ENCODE data around the gene BCR. TPM values are rescaled to one million over a fixed set of nuclear protein-coding genes. Genes with fewer than 3 reads are reported as not detected.

BCR gene
- total and polyA plus RNA-seq, 2 of the 8 experiments (the other 6 are each of a cell fraction or from before 2014, with no cell fraction given), result 66.7 to 130 TPM

GRCh38 chr22:23223569-23224317 is 43.4 kb downstream of the BCR start:
- ChIA-PET POLR2A (ENCODE audit: partially characterized antibody) (interaction anchor here (0.7 to 3.5 kb wide), 3 partner anchors 9 to 13 kb away, joined by 3 to 10 read pairs (median 4); no protein-coding TSS in a partner anchor), CTCF (ENCODE audit: partially characterized antibody) (interaction anchor here (1.6 kb wide), 1 partner anchor 49 kb away, joined by 4 read pairs; no protein-coding TSS in a partner anchor)
- Histone ChIP-seq H3K14ac (ENCODE audit: insufficient read length) (no peak overlapping the region), H4K20me1 (replicated peaks in 1 of 2; ENCODE audit: control insufficient read depth in 1 of 2, insufficient read depth in 2 of 2, low read length in 2 of 2) (peaks cover 38 to 40% of the 10 kb centered on the region in 2 experiments), H4K91ac (replicated peaks; ENCODE audit: insufficient read length, low read length) (no peak overlapping the region), H3K79me1 (ENCODE audit: low read depth, low read length) (peaks cover 38% of the 10 kb centered on the region), H3K27ac (ENCODE audit: low read depth, low read length) (no peak overlapping the region), H3K9me3 (ENCODE audit: insufficient read depth in 2 of 2, low read depth in 1 of 2, low read length in 1 of 2) (peaks cover 0 to 11% of the 10 kb centered on the region in 2 experiments; a peak in 1 of 4 replicates), H3K27me3 (replicated peaks in 1 of 4; ENCODE audit: control insufficient read depth in 3 of 4, extremely low read depth in 1 of 4, insufficient read depth in 3 of 4, low read length in 3 of 4) (no peaks in the 10 kb centered on the region), H3K36me3 (ENCODE audit: control insufficient read depth in 2 of 4, insufficient read depth in 4 of 4, low read length in 3 of 4) (no peaks in the 10 kb centered on the region), H2AFZ (ENCODE audit: low read length) (no peak overlapping the region), H3K23me2 (ENCODE audit: low read depth, low read length) (no peaks in the 10 kb centered on the region), H3K4me2 (ENCODE audit: insufficient read depth in 1 of 2, low read depth in 2 of 2, low read length in 2 of 2) (no peak overlapping the region), H3K23ac (ENCODE audit: insufficient read length) (no peak overlapping the region), H2AK5ac (ENCODE audit: low read depth, low read length) (0 out of 2 replicates have a peak overlapping the region, but pooled peaks have one; percentile 69), H2BK120ac (replicated peaks; ENCODE audit: low read depth, low read length) (no peak overlapping the region), H3K18ac (ENCODE audit: extremely low read depth, low read length) (peak overlapping the region; percentile 51; the same call in 1 of the 2 replicates), H2BK15ac (ENCODE audit: low read length) (no peak overlapping the region; the same call in 1 of the 2 replicates), H2BK20ac (ENCODE audit: low read length) (no peak overlapping the region), H3K4me1 (replicated peaks in 1 of 4; ENCODE audit: control insufficient read depth in 3 of 4, insufficient read depth in 4 of 4, low read length in 3 of 4) (peaks cover 10 to 46% (median 29%) of the 10 kb centered on the region in 4 experiments), H2BK5ac (ENCODE audit: low read depth, low read length) (peak overlapping the region; percentile 69; the same call in 1 of the 2 replicates), H2BK12ac (ENCODE audit: low read depth, low read length) (no peak overlapping the region), H4K5ac (ENCODE audit: insufficient read length, low read depth, low read length) (no peak overlapping the region), H3K4ac (replicated peaks; ENCODE audit: insufficient read length, low read depth, low read length) (no peak overlapping the region), H4K8ac (ENCODE audit: extremely low read depth, insufficient read depth, low read length) (no peak overlapping the region), H3K4me3 (ENCODE audit: extremely low read depth in 1 of 4, insufficient read depth in 2 of 4, low read depth in 3 of 4, low read length in 4 of 4) (no peak overlapping the region), H3K9ac (replicated peaks in 1 of 4; ENCODE audit: extremely low read depth in 1 of 4, low read depth in 3 of 4, low read length in 3 of 4) (no peak overlapping the region), H3K56ac (replicated peaks; ENCODE audit: insufficient read length, low read depth, low read length) (no peak overlapping the region), H3K79me2 (ENCODE audit: control insufficient read depth in 1 of 2, insufficient read depth in 2 of 2, low read length in 2 of 2) (peaks cover 4 to 100% of the 10 kb centered on the region in 2 experiments; a peak in 3 of 4 replicates)
- WGBS, 2 experiments (ENCODE audit: extremely low coverage in 1 of 2, insufficient coverage in 1 of 2, insufficient read length in 1 of 2, insufficient replicate concordance in 2 of 2, low coverage in 1 of 2, low lambda C conversion rate in 2 of 2, missing lambda C conversion rate in 1 of 2), result 92% methylated on average over 12 of the region's 12 CpGs; no CpG with 5 or more reads in 1 of the 2 experiments
- FAIRE-seq, result no peak
- DNase-seq (ENCODE audit: low read depth in 1 of 2, low spot score in 2 of 2), result no peak
- TF ChIP-seq RAD21 (IDR thresholded peaks at IDR 0.05 in 1 of 2, conservative IDR thresholded peaks at IDR 0.05 in 1 of 2; ENCODE audit: low read depth in 2 of 2, low read length in 2 of 2) (no peak), SP4 (IDR thresholded peaks at IDR 0.05; ENCODE audit: low read length) (no peak), TAF7 (optimal IDR thresholded peaks at IDR 0.05; ENCODE audit: borderline replicate concordance, low read depth, low read length) (no peak), CREB1 (IDR thresholded peaks at IDR 0.05) (no peak), GTF2F1 (IDR thresholded peaks at IDR 0.05; ENCODE audit: borderline replicate concordance, low read depth, low read length) (no peak), RFX5 (IDR thresholded peaks at IDR 0.05; ENCODE audit: borderline replicate concordance, low read depth, low read length) (no peak), BCL11A (IDR thresholded peaks at IDR 0.05; ENCODE audit: low read depth in 2 of 2, low read length in 2 of 2) (no peak), GABPA (IDR thresholded peaks at IDR 0.05; ENCODE audit: borderline replicate concordance, insufficient read depth, low read length) (no peak), POLR2AphosphoS5 (IDR thresholded peaks at IDR 0.05; ENCODE audit: low read depth, low read length) (no peak), RBBP5 (IDR thresholded peaks at IDR 0.05; ENCODE audit: borderline replicate concordance, low read depth, low read length) (no peak), CHD2 (IDR thresholded peaks at IDR 0.05; ENCODE audit: low read length) (no peak), SP1 (IDR thresholded peaks at IDR 0.05; ENCODE audit: low read depth, low read length) (no peak), ZNF274 (IDR thresholded peaks at IDR 0.05; ENCODE audit: borderline replicate concordance, extremely low read depth, low read length) (no peak)

Measured in H1 (cell line).